GM19099 (cell line): ENCODE measurements around the gene DTNB.

Source experiments
- POLR2A ChIP-seq: IDR thresholded peaks from 3 replicates; pipeline ENCODE4 v1.6.1; 2011; ENCODE audit warnings: low read depth; ENCODE audit not compliant: insufficient read length; ENCODE audit errors: extremely low read depth

The DTNB gene

DNA sequence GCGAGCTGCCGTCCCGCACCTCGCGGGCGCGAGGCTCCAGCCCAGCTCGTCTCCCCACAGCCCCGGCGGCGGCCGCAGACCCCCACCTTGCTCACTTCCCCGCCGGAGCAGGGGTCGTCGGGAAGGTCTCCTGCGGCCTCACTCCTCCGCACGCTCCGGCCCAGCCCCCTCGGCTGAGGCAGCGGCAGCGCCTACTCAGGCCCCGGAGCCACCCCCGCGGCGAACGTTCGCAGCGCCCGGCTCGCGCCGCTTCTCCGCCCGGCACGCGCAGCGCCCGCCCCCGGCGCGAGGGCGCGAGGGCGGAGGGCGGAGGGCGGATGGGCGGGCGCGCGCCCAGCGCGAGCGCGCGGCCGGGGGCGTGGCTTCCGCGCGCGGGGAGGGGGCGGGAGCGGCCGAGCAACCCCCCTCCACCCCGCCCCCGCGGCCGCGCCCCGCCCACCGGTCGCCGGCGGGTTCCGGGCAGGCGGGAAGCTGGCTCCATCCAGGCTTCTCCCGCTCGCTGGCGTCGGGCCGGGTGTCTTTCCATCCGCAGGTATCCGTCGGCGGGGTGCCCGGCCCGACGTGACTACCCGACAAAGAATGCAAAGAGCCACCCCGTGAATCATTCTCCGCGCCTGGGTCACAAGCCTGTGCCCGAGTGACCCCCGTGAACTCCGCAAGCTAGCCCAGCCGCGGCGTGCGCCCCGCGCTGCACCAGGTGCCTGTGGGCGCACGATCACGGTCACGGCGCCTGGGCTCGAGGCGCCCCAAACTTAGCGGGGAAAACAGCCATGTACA is at the start of gene DTNB:
TSS of gene DTNB (minus strand) at position 278 of the 777 bp plus-strand sequence. CDS start 20,917 bp downstream, outside the sequence.
- TF ChIP-seq POLR2A = peak; percentile 62

- TF ChIP-seq POLR2A = no peak
These were observed 48.8 kb upstream of the DTNB start for GRCh38 chr2:25722224-25722623.

- TF ChIP-seq POLR2A = no peak
These were observed 47.2 kb upstream of the DTNB start for GRCh38 chr2:25720575-25720974.

DNA sequence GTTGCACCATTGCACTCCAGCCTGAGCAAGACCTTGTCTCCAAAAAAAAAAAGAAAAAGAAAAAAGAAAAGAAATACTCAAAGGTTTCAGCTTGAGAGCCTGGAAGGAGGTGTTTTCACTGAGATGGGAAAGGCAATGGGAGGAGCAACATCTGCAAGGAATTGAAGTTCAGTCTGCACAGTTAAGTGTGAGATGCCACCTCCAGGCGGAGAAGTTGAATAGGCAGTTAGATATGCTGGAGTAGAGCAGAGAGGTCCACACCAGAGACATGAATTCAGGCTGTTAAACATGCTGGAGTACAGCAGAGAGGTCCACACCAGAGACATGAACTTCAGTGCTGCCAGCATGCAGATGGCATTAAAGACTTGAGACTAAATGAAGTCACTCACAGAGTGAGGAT is 41.4 kb upstream of the DTNB start:
- no peak for TF ChIP-seq POLR2A

DNA sequence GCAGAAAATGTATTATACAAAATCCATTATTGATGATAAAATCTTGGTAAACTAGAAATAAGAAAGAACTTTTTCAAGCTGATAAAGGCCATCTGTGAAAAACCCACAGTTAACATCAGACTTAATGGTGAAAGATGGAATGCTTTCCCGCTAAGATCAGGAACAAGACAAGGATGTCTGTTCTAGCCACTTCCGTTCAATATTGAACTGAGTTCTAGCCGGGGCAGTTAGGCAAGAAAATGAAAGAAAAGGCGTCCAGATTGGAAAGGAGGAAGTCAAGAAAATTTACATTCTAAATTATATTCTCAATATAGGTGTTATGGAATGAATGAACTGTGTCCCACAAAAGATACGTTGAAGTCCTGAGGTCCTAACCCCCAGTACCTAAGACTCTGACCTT is 39.1 kb upstream of the DTNB start:
- TF ChIP-seq POLR2A = no peak

DNA sequence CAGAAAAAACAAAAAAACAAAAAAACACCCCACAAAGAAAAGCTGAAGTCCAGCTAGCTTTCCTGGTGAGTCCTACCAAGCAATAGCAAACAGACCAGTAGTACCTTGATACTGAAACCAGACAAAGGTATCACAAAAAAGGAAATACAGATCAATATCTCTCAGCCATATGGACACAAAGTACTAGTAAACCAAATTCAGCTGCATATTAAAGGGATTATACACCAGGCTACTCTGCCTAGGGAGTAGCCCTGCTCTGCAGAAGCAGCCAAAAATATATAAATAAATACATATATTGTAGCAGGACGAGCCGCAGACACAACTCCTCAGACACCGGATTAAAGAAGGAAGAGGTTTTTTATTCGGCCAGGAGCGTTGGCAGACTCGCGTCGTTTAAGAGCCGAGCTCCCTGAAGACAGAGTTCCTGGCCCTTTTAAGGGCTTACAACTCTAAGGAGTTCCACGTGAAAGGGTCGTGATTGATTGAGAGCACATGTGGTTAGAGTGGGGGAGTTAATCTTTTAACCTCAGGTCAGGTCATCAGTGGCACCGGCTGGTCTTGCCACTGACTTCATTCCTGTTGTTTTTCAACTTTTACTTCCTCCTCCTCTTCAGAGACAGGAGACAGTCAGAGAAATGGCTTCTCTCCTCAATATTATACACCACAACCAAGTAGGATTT is 38.4 kb upstream of the DTNB start:
- no peak for TF ChIP-seq POLR2A

GRCh38 chr2:25710750-25711149 is 37.4 kb upstream of the DTNB start:
- TF ChIP-seq POLR2A = no peak

- TF ChIP-seq POLR2A = no peak
These were observed 36.0 kb upstream of the DTNB start for GRCh38 chr2:25709349-25709748.

GRCh38 chr2:25707927-25708590 is 34.7 kb upstream of the DTNB start:
- TF ChIP-seq POLR2A = no peak

DNA sequence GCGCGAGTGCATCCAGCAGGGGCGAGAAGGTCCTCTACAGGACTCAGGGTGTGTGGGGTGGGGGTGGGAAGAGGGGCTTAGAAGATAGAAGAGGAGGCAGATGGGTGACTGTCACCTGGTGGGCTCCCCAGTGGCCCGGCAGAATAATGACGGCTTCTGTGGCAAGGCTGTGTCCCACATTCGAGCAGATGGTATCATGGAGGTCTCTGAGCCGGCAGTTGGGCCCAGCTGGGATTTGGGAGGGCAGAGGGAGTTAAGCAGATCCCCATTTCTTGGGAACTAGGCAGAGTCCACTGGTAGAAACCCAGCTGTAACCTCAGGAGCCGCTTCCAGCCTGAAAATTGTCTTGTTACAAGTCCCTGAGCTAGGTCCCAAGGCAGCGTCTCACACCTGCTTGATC is 28.4 kb upstream of the DTNB start:
- TF ChIP-seq POLR2A = no peak

- no peak for TF ChIP-seq POLR2A
These were observed 26.9 kb upstream of the DTNB start for GRCh38 chr2:25700221-25700660.

DNA sequence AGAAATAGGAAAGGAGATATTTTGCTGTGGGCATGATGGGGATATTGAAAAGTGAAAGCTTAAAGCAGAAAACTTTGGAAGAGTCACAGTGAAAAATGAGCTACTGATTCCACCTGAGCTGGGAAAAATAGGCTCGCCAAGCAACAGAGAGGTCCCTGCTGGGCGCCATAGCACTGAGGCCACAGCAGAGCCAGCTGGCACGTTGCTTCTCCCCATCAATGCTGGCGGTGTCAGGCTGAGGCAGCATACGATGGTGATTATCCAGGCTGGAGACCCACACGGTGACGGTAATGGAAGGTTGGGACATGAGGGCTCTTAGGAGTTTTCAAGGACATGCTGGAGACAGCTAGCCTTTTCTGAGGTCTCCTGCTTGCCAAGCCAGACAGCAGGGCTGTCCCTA is 25.8 kb upstream of the DTNB start:
- no peak for TF ChIP-seq POLR2A

DNA sequence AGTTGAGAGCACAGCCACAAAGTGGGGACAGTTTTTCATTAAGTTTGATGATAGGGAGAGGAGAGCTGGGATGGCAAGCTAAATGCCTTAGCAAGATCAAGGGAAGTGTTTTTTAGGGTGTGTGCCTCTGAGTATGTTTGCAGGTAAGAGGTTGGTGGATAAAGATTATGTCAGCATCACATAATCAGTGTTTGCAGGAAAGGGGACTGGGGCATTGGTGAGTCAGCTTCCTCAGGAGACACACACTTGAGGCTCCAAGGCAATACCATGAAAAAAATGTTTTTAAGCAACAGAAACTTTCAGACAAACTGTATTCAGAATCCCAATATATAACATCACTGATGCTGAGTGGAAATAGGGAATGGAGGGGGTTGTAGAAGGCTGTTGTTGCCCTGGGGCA is 25.4 kb upstream of the DTNB start:
- no peak for TF ChIP-seq POLR2A

DNA sequence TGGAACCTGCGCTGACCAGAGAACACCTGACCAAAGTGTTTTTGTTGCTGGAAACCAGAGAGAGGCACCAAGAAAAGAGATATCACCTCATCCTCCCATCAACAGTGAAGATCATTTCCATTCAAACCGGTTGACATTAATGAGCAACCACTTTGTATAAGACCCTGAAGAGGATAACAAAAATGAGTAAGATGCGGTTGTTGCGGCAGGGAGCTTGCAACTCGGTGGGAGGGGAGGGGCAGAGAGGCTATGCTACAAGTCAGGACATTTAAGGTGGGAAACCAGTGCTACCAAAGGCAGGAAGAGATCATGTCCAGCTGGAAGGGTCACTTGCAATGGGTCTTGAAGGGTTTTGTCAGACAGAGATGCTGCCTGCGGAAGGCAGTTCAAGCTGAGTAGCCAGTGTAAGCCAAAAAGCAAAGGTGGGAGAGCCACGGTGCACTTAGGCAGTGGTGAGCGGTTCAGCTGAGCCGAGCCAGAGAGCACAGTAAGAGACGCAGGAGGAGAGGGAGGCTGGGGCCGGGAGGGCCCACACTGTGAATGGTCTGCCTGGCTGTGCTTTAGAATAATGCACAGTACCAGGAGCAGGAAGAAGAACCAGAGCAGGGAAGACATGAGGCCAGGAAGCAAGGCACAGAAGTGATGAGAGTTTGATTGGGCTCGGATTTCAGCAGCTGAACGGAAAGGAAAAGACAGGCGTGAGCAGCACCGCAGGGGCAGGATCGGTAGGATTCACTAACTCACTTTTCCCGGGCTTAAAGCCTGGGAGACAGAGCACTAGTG is 24.4 kb upstream of the DTNB start:
- TF ChIP-seq POLR2A = no peak

GRCh38 chr2:25692737-25693445 is 19.5 kb upstream of the DTNB start:
- no peak for TF ChIP-seq POLR2A

DNA sequence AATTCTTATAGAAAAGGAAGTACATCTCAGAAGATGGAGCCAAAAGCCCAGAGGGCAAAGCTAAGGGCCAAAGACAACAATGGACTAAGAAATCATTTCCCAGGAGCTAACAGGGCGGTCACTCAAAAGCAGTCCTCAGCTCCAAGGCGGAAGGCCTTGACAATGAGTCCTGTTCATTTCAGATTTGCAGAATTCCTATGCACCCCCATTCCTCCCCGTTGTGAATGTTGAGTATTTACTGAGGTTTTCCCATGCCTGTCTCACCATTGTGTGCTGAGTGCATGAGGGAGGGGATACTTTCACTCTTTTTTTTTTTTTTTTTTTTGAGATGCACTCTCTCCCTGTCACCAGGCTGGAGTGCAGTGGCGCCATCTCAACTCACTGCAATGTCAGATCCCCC is 18.8 kb upstream of the DTNB start:
- TF ChIP-seq POLR2A = no peak
